ENCODE results near the gene SCRN2.

DNA sequence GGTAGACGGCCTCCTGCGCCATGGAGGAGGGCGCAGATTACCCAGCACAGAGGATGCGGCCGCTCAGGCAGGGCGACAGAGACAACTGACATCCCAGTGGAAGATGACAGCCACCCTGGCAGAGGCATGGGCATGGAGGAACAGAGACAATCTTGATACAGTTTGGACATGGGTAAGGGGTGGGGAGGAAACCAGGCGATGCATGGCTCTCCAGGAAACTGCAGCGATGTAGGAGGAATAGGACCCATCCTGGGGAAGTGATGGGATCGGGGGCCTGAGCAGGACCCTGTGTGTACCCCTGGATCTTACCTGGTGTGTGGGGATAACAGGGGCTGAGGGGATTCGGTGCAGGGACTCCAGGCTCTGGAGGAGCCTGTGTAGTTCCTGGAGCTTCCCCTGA is 24.1 kb downstream of the SCRN2 start:
- no peak for TF ChIP-seq CTCF (IDR thresholded peaks at IDR 0.05)
- no peak for TF ChIP-seq POLR2A (IDR thresholded peaks at IDR 0.05)
- no peak for TF ChIP-seq POLR2AphosphoS5 (IDR thresholded peaks at IDR 0.05)

Measured in breast epithelium (tissue), 3 donors.